ENCODE measurements around the gene METTL14.

Gene METTL14

GRCh38 chr4:118714682-118715081, 29.5 kb downstream of the METTL14 start:
- ATAC-seq (ENCODE audit: insufficient read depth, low read depth) (no peak), DNase-seq (no peak)
- no peaks in the 10 kb centered on the region for H3K9me3 ChIP-seq (ENCODE audit: insufficient read depth, low read length, severe bottlenecking)
- no peak overlapping the region for H2AFZ ChIP-seq (ENCODE audit: low read depth, low read length)
- H3K36me3 ChIP-seq (ENCODE audit: insufficient read depth, low read length): peaks cover 36% of the 10 kb centered on the region
- no peak overlapping the region for H3K4me2 ChIP-seq (ENCODE audit: insufficient read depth, low read length)
- no peaks in the 10 kb centered on the region for H3K79me2 ChIP-seq (ENCODE audit: insufficient read depth, low read length)
- H3K4me3 ChIP-seq (ENCODE audit: low read depth in 1 of 2, low read length in 2 of 2): no peak overlapping the region
- no peaks in the 10 kb centered on the region for H3K4me1 ChIP-seq (ENCODE audit: insufficient read depth, low read length)
- H3K27ac ChIP-seq (ENCODE audit: low read length): no peak overlapping the region
- H3K27me3 ChIP-seq (ENCODE audit: insufficient read depth, low read length, poor library complexity): no peaks in the 10 kb centered on the region
- no peak overlapping the region for H3K9ac ChIP-seq (ENCODE audit: low read depth, low read length)
- H4K20me1 ChIP-seq (ENCODE audit: insufficient read depth, low read length): no peaks in the 10 kb centered on the region
- TF ChIP-seq EZH2 (IDR thresholded peaks at IDR 0.05; ENCODE audit: borderline replicate concordance, low read depth, low read length, severe bottlenecking): no peak
- TF ChIP-seq, protein P1, sequence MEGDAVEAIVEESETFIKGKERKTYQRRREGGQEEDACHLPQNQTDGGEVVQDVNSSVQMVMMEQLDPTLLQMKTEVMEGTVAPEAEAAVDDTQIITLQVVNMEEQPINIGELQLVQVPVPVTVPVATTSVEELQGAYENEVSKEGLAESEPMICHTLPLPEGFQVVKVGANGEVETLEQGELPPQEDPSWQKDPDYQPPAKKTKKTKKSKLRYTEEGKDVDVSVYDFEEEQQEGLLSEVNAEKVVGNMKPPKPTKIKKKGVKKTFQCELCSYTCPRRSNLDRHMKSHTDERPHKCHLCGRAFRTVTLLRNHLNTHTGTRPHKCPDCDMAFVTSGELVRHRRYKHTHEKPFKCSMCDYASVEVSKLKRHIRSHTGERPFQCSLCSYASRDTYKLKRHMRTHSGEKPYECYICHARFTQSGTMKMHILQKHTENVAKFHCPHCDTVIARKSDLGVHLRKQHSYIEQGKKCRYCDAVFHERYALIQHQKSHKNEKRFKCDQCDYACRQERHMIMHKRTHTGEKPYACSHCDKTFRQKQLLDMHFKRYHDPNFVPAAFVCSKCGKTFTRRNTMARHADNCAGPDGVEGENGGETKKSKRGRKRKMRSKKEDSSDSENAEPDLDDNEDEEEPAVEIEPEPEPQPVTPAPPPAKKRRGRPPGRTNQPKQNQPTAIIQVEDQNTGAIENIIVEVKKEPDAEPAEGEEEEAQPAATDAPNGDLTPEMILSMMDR (IDR thresholded peaks at IDR 0.05; ENCODE audit: borderline replicate concordance, extremely low read depth, low read length, poor library complexity, severe bottlenecking): no peak

DNA sequence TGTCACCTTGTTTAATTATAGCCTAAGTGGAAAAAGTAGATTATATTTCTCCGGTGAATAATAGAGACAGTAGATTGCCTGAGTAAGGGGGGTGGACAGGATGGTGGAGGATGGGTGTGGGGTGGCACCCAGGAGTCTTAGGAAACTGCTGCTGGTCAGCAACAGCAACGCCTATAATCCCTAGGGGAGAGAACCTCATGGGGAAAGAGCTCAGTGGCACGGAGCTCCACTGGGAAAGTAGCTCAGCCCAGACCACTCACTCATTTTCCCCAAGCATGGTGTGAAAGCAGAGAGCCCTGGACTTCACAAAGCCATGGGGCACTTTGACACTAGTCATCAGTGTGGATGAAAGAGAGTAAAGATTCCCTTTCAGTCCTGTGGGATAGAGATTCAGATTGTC, 31.1 kb downstream of the METTL14 start:
- Histone ChIP-seq H3K9me3 (ENCODE audit: insufficient read depth, low read length, severe bottlenecking) (no peaks in the 10 kb centered on the region), H3K9ac (ENCODE audit: low read depth, low read length) (no peak overlapping the region), H2AFZ (ENCODE audit: low read depth, low read length) (no peak overlapping the region), H3K36me3 (ENCODE audit: insufficient read depth, low read length) (peaks cover 25% of the 10 kb centered on the region; the same call in 1 of the 2 replicates), H3K4me1 (ENCODE audit: insufficient read depth, low read length) (no peaks in the 10 kb centered on the region), H3K27ac (ENCODE audit: low read length) (no peak overlapping the region), H3K27me3 (ENCODE audit: insufficient read depth, low read length, poor library complexity) (no peaks in the 10 kb centered on the region), H4K20me1 (ENCODE audit: insufficient read depth, low read length) (no peaks in the 10 kb centered on the region), H3K79me2 (ENCODE audit: insufficient read depth, low read length) (no peaks in the 10 kb centered on the region), H3K4me2 (ENCODE audit: insufficient read depth, low read length) (no peak overlapping the region), H3K4me3 (ENCODE audit: low read depth in 1 of 2, low read length in 2 of 2) (no peak overlapping the region)
- ATAC-seq (ENCODE audit: insufficient read depth, low read depth) (no peak), DNase-seq (no peak)
- TF ChIP-seq EZH2 (IDR thresholded peaks at IDR 0.05; ENCODE audit: borderline replicate concordance, low read depth, low read length, severe bottlenecking): no peak
- TF ChIP-seq, protein P1 (IDR thresholded peaks at IDR 0.05; ENCODE audit: borderline replicate concordance, extremely low read depth, low read length, poor library complexity, severe bottlenecking): no peak

GRCh38 chr4:118718511-118719170, 33.4 kb downstream of the METTL14 start:
- H3K79me2 ChIP-seq (ENCODE audit: insufficient read depth, low read length): no peaks in the 10 kb centered on the region
- DNase-seq: no peak
- no peak overlapping the region for H3K4me2 ChIP-seq (ENCODE audit: insufficient read depth, low read length)
- peaks cover 24% of the 10 kb centered on the region; the same call in 1 of the 2 replicates for H3K36me3 ChIP-seq (ENCODE audit: insufficient read depth, low read length)
- no peak overlapping the region for H3K27ac ChIP-seq (ENCODE audit: low read length)
- no peak for ATAC-seq (ENCODE audit: insufficient read depth, low read depth)
- H3K4me1 ChIP-seq (ENCODE audit: insufficient read depth, low read length): no peaks in the 10 kb centered on the region
- H4K20me1 ChIP-seq (ENCODE audit: insufficient read depth, low read length): no peaks in the 10 kb centered on the region
- no peak overlapping the region for H3K9ac ChIP-seq (ENCODE audit: low read depth, low read length)
- H3K9me3 ChIP-seq (ENCODE audit: insufficient read depth, low read length, severe bottlenecking): no peaks in the 10 kb centered on the region
- no peaks in the 10 kb centered on the region for H3K27me3 ChIP-seq (ENCODE audit: insufficient read depth, low read length, poor library complexity)
- no peak overlapping the region for H2AFZ ChIP-seq (ENCODE audit: low read depth, low read length)
- H3K4me3 ChIP-seq (ENCODE audit: low read depth in 1 of 2, low read length in 2 of 2): no peak overlapping the region
- TF ChIP-seq, protein P1 (IDR thresholded peaks at IDR 0.05; ENCODE audit: borderline replicate concordance, extremely low read depth, low read length, poor library complexity, severe bottlenecking): no peak

Data from DND-41 (cell line).